Effector memory CD4-positive, alpha-beta T cell (primary cell): Measurements from ENCODE around the gene TMEM154.

ENCODE experiments used
- DNase-seq, 3 donors: peaks; one replicate each; pipeline ENCODE4 v3.0.0-alpha.2; 2020
- H3K27ac ChIP-seq: 2 replicates; pipeline ENCODE4 v1.7.0; 2013; ENCODE audit warnings: mild to moderate bottlenecking, low read length, moderate library complexity; ENCODE audit not compliant: insufficient read depth, poor library complexity, severe bottlenecking
- H3K27me3 ChIP-seq: replicated peaks from 2 replicates; pipeline ENCODE4 v1.7.0; 2013; ENCODE audit warnings: mild to moderate bottlenecking, low read length; ENCODE audit not compliant: insufficient read depth, control insufficient read depth, poor library complexity, severe bottlenecking
- H3K36me3 ChIP-seq: 2 replicates; pipeline ENCODE4 v1.7.0; 2013; ENCODE audit warnings: mild to moderate bottlenecking, low read length, moderate library complexity; ENCODE audit not compliant: control insufficient read depth, insufficient read depth
- H3K4me1 ChIP-seq: 2 replicates; pipeline ENCODE4 v1.7.0; 2013; ENCODE audit warnings: low read length, mild to moderate bottlenecking; ENCODE audit not compliant: control insufficient read depth, insufficient read depth, poor library complexity, severe bottlenecking
- H3K4me3 ChIP-seq: 2 replicates; pipeline ENCODE4 v1.7.0; 2013; ENCODE audit warnings: low read length, low read depth, mild to moderate bottlenecking; ENCODE audit not compliant: insufficient read depth, poor library complexity, severe bottlenecking
- H3K9me3 ChIP-seq: 2 replicates; pipeline ENCODE4 v1.7.0; 2013; ENCODE audit warnings: mild to moderate bottlenecking, low read length, moderate library complexity; ENCODE audit not compliant: control insufficient read depth
- total RNA-seq, 3 donors: gene quantifications; one replicate each; lab custom pipeline; 2026; lab: John Stamatoyannopoulos, UW

TMEM154 gene, protein sequence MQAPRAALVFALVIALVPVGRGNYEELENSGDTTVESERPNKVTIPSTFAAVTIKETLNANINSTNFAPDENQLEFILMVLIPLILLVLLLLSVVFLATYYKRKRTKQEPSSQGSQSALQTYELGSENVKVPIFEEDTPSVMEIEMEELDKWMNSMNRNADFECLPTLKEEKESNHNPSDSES
- 44.4 to 58.1 (median 51.9) reads per million in 3 donors for total RNA-seq

DNA sequence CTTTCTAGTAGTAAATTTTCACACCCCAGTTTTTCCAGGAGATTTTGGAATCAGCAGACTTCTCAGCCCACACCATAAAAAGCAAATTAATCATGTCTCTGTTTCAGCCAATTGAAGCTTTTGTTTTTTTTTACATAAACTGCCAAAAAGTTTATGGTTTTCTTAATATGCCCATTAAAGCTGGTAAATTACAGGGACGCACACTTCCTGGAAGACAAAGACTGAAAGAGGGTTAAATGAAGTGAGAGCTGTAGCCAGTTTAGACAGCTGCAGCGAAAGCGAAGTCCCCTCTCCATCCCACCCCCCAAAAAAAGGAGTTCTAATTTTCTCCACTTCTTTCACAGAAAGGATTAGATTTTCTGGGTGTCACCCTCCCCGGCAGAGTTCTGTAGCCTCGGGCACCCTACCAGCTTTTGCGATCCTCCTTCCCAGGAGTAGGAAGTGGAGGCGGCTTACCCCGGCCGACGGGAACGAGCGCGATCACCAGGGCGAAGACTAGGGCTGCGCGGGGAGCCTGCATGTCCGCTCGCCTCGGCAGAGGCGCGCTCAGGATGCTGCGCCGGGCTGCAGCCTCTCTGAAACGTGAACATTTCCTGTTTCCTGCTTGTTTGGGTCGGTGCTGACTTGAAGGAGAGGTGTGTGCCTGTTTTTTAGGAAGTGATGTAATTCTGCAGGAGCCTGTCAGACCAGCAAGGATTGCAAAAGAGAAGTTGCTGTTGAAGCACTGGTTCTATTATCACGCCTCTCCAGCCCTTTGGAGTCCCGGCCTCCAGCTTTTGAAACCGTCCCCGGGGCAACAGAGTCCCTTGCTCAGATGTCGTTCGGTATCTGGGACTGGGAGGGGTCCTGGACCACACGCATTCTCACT is at the start of gene TMEM154:
TSS of gene TMEM154 (minus strand) at position 584 of the 868 bp plus-strand sequence. CDS start at position 520, 64 bp downstream.
- no peaks in the 10 kb centered on the region for H3K9me3 ChIP-seq
- H3K27me3 ChIP-seq = no peaks in the 10 kb centered on the region
- DNase-seq = peak; percentile 32 to 58 (median 52)
- H3K36me3 ChIP-seq = no peaks in the 10 kb centered on the region
- peak within 1 kb of the TSS; percentile 46 for H3K27ac ChIP-seq
- peaks cover 8% of the 10 kb centered on the region for H3K4me1 ChIP-seq
- peak within 1 kb of the TSS; percentile 55 for H3K4me3 ChIP-seq

DNA sequence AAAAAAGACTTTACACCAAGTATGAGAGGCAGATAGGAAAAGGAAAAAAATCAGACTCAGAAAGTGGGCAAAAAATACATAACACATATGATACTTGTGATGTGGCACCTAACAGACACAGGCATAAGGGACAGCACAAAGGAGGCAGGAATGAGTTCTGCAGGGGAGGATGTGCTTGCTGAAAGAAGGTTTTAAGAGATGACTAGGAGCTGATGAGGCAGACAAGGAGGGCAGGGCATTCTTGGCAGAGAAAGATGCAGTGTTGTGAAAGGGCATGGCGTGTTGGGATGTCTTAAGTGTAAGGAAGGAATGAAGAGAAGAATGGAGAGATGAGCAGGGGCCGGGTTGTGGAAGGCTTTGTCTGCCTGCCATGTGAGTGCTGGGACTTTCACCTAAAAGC is 49.7 kb upstream of the TMEM154 start:
- Histone ChIP-seq H3K4me1 (no peaks in the 10 kb centered on the region), H3K27me3 (no peaks in the 10 kb centered on the region), H3K36me3 (no peaks in the 10 kb centered on the region), H3K27ac (no peak overlapping the region), H3K9me3 (no peaks in the 10 kb centered on the region), H3K4me3 (no peak overlapping the region)
- DNase-seq = no peak

DNA sequence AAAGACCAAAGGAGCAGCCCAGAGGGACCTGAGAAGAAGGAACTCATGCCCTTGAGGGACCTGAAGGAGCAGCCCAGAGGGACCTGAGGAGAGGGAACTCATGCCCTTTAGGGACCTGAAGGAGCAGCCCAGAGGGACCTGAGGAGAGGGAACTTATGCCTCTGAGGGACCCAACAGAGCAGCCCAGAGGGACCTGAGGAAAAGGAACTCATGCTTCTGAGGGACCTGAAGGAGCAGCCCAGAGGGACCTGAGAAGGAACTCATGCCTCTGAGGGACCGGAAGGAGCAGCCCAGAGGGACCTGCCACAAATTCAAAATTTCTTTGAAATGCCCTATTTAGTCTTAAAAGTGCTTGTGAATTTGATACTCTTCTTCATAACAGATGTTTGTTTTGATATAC is 48.5 kb upstream of the TMEM154 start:
- Histone ChIP-seq H3K9me3 (no peaks in the 10 kb centered on the region), H3K36me3 (no peaks in the 10 kb centered on the region), H3K27me3 (no peaks in the 10 kb centered on the region), H3K4me3 (no peak overlapping the region), H3K4me1 (no peaks in the 10 kb centered on the region), H3K27ac (no peak overlapping the region)
- DNase-seq = no peak

DNA sequence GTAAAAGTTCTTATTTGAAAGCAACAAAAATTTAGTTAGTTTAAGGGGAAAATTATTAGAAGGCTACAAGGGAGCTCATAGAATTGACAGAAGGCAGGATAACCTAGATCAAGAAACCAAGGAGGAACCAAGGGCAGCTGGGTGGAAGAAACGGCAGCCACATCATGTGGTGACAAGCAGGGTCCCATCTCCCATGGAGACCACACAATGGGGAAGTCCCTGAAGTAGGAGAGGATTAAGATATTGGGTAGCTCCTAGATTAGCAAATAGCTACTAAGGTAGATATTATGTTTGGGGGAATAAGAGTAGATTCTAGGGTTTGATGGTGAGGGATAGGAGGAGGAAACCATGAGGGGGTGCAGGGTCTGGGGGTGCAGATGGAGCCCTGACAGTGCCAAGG is 48.0 kb upstream of the TMEM154 start:
- no peak for DNase-seq
- Histone ChIP-seq H3K4me3 (no peak overlapping the region), H3K36me3 (no peaks in the 10 kb centered on the region), H3K27ac (no peak overlapping the region), H3K27me3 (no peaks in the 10 kb centered on the region), H3K9me3 (no peaks in the 10 kb centered on the region), H3K4me1 (no peaks in the 10 kb centered on the region)

DNA sequence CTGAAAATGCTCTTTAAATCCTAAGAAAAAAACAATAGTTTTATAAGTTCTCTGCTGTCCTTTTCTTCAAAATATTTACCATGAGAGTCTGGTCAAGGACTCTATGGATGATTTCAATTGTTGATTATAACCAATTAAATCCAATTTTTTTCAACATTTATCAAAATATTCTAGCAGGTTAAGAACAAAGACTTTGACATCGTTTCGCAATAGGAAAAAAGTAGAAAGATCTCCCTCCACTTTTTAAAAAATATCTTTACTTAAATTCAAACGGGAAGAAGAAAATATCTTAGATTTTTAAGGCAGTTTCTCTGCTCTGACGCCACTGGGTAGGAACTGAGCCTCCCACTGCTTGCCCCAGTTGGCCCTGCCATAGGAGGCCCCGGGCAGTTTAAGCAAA is 44.7 kb upstream of the TMEM154 start:
- Histone ChIP-seq H3K4me3 (no peak overlapping the region), H3K27me3 (no peaks in the 10 kb centered on the region), H3K9me3 (no peaks in the 10 kb centered on the region), H3K36me3 (no peaks in the 10 kb centered on the region), H3K4me1 (no peaks in the 10 kb centered on the region), H3K27ac (no peak overlapping the region)
- DNase-seq = no peak

DNA sequence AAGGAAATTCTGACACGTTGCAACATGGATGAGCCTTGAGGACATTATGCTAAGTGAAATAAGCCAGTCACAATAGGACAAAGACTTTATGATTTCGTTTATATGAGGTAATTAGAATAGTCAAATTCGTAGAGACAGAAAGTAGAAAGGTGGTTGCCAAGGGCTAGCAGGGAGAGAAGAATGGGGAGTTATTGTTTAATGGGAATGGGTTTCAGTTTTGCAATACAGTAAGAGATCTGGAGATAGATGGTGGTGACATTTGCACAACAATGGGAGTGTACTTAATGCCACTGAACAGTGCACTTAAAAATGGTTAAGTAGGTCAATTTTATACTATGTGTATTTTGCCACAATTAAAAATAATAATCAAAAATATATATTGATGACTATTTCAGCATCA is 43.4 kb upstream of the TMEM154 start:
- H3K9me3 ChIP-seq = no peaks in the 10 kb centered on the region
- no peaks in the 10 kb centered on the region for H3K4me1 ChIP-seq
- H3K4me3 ChIP-seq = no peak overlapping the region
- no peaks in the 10 kb centered on the region for H3K27me3 ChIP-seq
- no peaks in the 10 kb centered on the region for H3K36me3 ChIP-seq
- DNase-seq = no peak
- H3K27ac ChIP-seq = no peak overlapping the region

DNA sequence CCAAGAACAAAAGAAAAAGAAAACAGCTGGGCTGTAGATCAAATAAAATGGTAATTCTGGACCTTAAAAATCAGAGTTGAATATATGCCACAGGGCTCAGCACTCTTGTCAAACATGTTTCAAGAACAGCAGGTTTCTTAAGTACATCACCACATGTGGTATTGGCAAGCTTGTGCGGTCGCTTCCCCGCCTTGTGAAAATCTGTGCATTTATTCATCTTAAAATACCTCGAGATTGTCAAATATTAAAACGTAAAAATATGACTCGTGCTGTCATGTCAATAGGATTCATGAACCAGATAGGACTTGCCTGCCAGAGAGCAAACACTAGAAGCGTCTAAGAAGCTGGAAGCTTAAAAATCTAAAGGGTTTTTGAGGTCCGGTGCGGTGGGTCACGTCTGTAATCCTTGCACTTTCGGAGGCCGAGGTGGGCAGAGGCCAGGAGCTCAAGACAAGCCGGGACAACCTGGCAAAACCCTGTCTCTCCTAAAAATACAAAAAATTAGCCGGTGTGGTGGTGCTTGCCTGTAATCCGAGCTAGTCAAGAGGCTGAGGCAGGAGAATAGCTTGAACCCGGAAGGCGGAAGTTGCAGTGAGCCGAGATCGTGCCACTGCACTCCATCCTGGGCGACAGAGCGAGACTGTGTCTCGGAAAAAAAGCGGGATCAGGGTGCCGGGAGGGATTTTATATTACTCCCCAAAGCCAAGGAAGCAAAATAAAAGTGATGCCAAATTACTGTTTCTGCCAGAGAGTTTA is 40.2 kb upstream of the TMEM154 start:
- Histone ChIP-seq H3K27me3 (no peaks in the 10 kb centered on the region), H3K27ac (no peak overlapping the region), H3K4me3 (no peak overlapping the region), H3K4me1 (no peaks in the 10 kb centered on the region), H3K9me3 (no peaks in the 10 kb centered on the region), H3K36me3 (no peaks in the 10 kb centered on the region)
- no peak for DNase-seq

DNA sequence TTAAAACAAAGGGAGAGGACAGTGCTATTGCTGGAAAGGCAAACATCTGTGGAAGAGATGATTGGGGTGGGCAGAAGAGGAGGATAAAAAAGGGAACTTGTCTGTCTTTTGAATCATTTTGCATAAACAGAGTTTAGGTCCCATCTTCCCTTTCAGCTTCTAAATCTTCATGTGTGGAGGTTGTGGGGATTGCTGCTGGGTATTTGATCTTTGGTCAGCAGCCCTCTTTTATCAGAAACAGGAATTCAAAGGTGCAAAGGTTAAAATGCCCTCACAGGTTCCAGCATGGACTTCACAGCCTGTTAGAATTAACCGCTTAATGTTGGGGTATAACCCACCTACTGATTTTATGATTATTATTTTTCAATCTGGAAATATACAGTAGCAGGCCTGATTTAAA is 39.5 kb upstream of the TMEM154 start:
- H3K27me3 ChIP-seq = no peaks in the 10 kb centered on the region
- no peaks in the 10 kb centered on the region for H3K9me3 ChIP-seq
- H3K4me3 ChIP-seq = no peak overlapping the region
- no peak overlapping the region for H3K27ac ChIP-seq
- no peak for DNase-seq
- no peaks in the 10 kb centered on the region for H3K4me1 ChIP-seq
- no peaks in the 10 kb centered on the region for H3K36me3 ChIP-seq

DNA sequence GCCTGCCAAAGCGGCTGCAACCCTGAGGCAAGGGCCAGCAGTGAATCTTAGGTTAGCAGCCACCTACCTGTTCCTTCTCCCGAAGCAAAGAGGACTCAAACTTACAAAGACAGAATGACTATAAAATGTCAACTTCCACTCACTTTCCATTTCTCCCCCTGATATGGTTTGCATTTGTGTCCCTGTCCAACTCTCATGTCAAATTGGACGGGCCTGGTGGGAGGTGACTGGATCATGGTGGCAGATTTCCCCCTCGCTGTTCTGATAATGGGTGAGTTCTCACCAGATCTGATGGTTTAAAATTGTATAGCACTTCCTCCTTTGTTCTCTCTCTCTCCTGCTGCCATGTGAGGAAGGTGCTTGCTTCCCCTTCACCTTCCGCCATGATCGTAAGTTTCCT is 35.3 kb upstream of the TMEM154 start:
- Histone ChIP-seq H3K27me3 (no peaks in the 10 kb centered on the region), H3K4me1 (no peaks in the 10 kb centered on the region), H3K4me3 (no peak overlapping the region), H3K27ac (no peak overlapping the region), H3K36me3 (no peaks in the 10 kb centered on the region), H3K9me3 (no peaks in the 10 kb centered on the region)
- DNase-seq = no peak
